HEK293T (cell line): Measurements from ENCODE around the gene PDIA6.

Experiments
- BHLHE40 ChIP-seq: fragments of 450-650 bp; IDR thresholded peaks from 2 replicates; pipeline ENCODE4 v1.6.1; 2016; ENCODE audit warnings: mild to moderate bottlenecking, moderate library complexity, borderline replicate concordance
- CTBP1 ChIP-seq: fragments of 450-650 bp; IDR thresholded peaks from 2 replicates; pipeline ENCODE4 v1.6.1; 2016; ENCODE audit warnings: borderline replicate concordance
- FOXK2 ChIP-seq: fragments of 450-650 bp; IDR thresholded peaks from 2 replicates; pipeline ENCODE4 v1.6.1; 2016; ENCODE audit warnings: mild to moderate bottlenecking
- FOXM1 ChIP-seq: fragments of 450-650 bp; IDR thresholded peaks from 2 replicates; pipeline ENCODE4 v1.6.1; 2017; ENCODE audit warnings: mild to moderate bottlenecking, borderline replicate concordance
- HDGF ChIP-seq: fragments of 450-650 bp; IDR thresholded peaks from 2 replicates; pipeline ENCODE4 v1.6.1; 2017; ENCODE audit warnings: antibody characterized with exemption, borderline replicate concordance
- LEF1 ChIP-seq: fragments of 450-650 bp; IDR thresholded peaks from 2 replicates; pipeline ENCODE4 v1.6.1; 2017; ENCODE audit warnings: mild to moderate bottlenecking, borderline replicate concordance
- SP1 ChIP-seq: fragments of 450-650 bp; IDR thresholded peaks from 2 replicates; pipeline ENCODE4 v1.6.1; 2017
- TARDBP ChIP-seq: fragments of 450-650 bp; IDR thresholded peaks from 2 replicates; pipeline ENCODE4 v1.6.1; 2016
- ZNF384 ChIP-seq: fragments of 450-650 bp; IDR thresholded peaks from 2 replicates; pipeline ENCODE4 v1.6.1; 2016

GRCh38 chr2:10775831-10776230 is 36.8 kb downstream of the PDIA6 start:
- no peak for TF ChIP-seq CTBP1
- TF ChIP-seq BHLHE40, result no peak
- no peak for TF ChIP-seq SP1
- no peak for TF ChIP-seq FOXK2
- TF ChIP-seq LEF1, result no peak
- no peak for TF ChIP-seq HDGF
- no peak for TF ChIP-seq ZNF384
- no peak for TF ChIP-seq FOXM1
- TF ChIP-seq TARDBP, result no peak
